Upper lobe of left lung (tissue), 4 donors: ENCODE measurements around the gene SPEF2.

Experiments used
- CTCF ChIP-seq, 6 experiments: fragments of 450-650 bp in 4 of 6; fragments of 200-600 bp in 2 of 6; sonication (generic) in 2 of 6; IDR thresholded peaks; one replicate each; pipeline ENCODE4 v1.5.1; 2016 to 2019; ENCODE audit warnings: antibody characterized with exemption in 6 of 6
- EP300 ChIP-seq, 4 donors: sonication (generic); formaldehyde crosslinking; IDR thresholded peaks; one replicate each; pipeline ENCODE4 v1.5.1; 2017; ENCODE audit warnings: antibody characterized with exemption in 4 of 4, control low read depth in 2 of 4
- POLR2A ChIP-seq, 4 donors: fragments of 450-650 bp; IDR thresholded peaks; one replicate each; pipeline ENCODE4 v1.5.1; 2016 to 2017; ENCODE audit warnings: antibody characterized with exemption in 4 of 4, mild to moderate bottlenecking in 2 of 4

- TF ChIP-seq CTCF (IDR thresholded peaks at IDR 0.05) (no peak), POLR2A (IDR thresholded peaks at IDR 0.05) (no peak), EP300 (IDR thresholded peaks at IDR 0.05) (no peak)
These were observed 208.9 kb downstream of the SPEF2 start for GRCh38 chr5:35826554-35826953.
